GM15510 (cell line): ENCODE results near the gene RELL2.
A peak's percentile ranks its signal among the peaks of the same experiment; 100 is the strongest.

ENCODE experiments used
- POLR2A ChIP-seq: IDR thresholded peaks from 3 replicates; pipeline ENCODE4 v1.6.1; 2011; ENCODE audit warnings: borderline replicate concordance; ENCODE audit not compliant: insufficient read length; ENCODE audit errors: extremely low read depth

RELL2 gene, protein sequence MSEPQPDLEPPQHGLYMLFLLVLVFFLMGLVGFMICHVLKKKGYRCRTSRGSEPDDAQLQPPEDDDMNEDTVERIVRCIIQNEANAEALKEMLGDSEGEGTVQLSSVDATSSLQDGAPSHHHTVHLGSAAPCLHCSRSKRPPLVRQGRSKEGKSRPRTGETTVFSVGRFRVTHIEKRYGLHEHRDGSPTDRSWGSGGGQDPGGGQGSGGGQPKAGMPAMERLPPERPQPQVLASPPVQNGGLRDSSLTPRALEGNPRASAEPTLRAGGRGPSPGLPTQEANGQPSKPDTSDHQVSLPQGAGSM

DNA sequence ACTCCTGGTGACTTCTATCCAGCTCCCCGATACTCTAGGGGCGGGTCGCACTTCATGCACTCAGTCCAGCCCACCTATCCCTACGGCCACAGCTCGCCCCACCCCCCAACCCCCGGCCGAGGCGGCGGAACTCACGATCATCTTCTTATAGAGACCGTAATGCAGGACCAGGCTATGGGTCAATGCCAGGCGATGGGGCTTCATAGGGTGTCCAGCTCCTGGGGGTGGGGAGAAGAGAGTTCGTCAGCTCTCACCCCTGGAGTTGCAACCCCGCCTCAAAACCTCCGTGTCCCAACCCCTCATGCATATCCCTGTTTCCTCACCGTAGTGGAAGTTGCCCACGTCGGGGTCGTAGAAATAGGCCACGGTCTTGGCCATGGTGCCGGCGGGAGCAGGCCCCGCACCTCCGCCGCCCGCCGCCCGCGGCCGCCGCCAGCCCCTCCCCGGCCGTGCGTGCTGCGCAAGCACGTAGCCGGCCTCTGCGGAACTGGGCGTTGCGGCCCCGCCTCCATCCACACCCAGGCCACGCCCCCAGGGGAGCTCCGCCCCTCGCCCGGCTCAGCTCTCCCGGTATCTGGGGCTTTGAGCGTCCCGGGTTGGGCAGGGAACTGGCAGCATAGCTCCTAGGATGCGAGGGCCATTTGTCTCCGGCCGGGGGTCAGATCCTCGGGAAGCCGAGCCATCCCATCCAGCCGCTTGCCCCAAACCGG, at the start of gene RELL2, which contains the start of gene HDAC3:
Gene RELL2 (plus strand): TSS at position 585 of the 710 bp plus-strand sequence. CDS start 1,229 bp downstream, outside the sequence.
Gene HDAC3 (minus strand): TSS at position 437 of the 710 bp plus-strand sequence. CDS start 59 bp downstream, at position 378.
- TF ChIP-seq POLR2A: peak; percentile 90

DNA sequence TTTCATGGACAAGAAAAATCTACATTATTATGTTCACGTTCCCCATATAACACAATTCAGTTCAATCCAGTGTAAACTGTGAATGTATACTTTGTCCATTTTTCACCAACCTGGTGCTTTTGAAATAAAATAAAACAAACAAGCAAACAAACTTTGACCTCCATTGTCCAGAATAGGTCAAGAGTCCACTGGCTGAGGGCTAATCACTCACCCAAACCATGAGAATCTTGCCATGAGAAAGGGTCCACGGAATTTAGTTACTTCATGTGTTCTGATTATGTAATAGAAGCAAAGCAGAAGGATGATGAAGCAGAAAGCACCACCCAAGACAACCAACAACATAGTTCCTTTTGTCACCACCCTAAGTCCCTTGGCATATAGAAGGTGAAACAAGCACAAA, 46.7 kb upstream of the RELL2 start:
- TF ChIP-seq POLR2A: no peak

DNA sequence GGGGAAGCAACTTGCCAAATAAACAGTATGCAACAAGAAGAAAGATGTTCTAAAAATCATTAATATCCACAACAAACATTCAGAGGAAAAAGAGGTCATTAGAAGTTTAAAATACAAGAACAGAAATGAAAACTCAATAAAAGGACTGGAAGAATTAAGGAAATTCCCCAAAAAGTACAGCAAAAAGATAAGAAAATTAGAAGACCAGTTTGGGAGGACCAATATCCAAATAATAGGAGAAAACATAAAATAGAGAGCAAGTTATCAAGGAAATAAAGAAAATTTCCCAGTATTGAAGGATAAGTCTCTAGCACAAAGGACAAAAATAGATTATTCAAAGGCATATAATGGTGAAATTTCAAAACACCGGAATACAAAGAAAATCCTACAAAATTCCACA, 39.9 kb upstream of the RELL2 start:
- TF ChIP-seq POLR2A: no peak

DNA sequence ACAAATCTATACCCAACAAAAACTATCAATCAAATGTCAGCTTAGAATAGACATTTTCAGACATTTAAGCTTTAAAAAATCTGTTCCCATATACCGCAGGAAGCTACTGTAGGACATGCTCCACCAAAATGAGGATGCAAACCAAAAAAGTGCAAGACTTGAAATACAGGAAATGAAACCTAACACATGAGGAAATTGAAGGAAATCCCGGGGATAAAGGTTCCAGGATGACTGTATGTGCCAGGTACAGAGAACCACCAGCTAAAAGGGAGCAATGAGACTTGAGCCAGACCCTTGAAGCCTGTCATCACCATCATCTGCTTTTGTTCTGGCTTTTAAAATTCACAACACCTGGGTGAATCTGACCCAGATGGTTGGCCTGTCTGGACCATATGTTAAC, 39.4 kb upstream of the RELL2 start:
- TF ChIP-seq POLR2A: no peak

DNA sequence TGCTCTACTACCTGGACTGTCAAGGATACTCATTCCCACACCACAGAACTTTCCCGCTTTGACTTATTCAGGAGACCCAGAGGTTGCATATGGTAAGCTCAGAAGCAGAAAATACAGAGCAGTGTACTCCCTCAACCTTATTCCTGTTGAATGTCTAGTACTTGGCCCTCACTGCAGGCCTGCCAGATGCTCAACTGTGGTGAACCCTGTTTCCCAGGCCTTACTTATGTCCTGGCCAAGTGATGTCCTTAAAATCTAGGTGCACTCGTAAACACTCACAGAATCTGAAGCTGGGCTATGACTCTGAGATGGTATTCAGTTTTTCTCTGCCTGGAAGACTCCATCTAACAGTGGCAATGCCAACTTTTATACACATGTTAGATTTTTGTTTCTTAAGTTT, 39.0 kb upstream of the RELL2 start:
- no peak for TF ChIP-seq POLR2A

DNA sequence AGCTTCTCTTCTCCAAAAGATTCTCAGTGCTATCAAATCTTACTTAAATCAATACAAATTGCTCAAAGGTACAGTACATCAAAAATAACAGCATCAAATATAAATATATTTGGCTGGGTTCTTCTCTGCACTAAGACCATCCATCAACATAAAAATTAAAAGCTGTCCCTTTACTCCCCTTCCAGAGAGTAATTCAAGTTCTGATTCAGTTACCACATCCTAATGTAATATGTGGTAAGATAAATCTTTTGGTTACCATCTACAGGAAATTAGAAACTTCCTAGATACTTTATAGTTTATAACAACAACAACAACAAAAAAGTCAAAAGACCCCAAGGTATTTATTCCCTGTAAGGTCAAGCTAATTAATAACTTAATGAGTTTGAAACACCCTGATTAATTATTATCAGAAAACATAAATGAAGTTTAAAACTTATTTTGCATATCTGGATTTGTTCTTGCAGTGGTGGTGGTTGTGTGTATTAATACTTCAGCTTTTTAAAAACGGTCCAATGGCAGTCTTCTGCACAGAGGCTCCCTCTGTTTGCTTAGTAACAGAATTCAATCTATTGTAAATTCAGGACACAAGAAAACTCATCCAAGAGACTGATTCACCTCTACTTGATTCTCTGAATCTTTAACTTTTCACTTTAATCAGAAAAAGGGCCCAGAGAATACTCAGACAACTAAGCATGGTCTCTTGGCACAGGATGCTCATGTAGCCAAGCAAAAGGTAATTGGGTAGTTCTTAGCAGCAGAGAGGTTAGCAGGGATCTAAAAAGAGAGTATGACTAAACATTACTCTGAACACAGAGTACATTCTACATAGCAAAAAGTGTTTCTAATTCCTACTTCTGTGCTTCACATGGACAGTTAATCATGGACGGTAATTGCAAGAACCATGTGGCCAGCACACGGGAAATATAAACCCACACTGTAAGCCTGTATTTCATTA, 38.1 kb upstream of the RELL2 start:
- no peak for TF ChIP-seq POLR2A

DNA sequence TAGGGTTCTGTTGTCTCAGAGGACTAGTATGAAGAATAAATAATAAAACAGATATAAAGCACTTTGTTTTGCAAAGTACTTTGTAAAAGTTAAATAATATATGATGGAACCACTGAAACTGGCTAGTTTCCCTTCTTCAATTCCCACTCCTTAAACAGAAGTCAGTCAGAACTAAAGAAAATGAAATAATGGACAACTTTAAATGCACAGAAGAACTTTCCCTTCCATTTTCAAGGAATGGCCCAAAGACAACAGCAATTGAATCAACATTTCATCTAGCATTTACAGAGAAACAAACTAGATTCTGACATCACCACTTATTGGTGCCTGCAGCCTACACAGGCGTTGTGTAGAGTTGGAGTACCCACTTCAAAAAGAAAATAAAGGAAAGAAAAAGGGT, 34.2 kb upstream of the RELL2 start:
- no peak for TF ChIP-seq POLR2A

DNA sequence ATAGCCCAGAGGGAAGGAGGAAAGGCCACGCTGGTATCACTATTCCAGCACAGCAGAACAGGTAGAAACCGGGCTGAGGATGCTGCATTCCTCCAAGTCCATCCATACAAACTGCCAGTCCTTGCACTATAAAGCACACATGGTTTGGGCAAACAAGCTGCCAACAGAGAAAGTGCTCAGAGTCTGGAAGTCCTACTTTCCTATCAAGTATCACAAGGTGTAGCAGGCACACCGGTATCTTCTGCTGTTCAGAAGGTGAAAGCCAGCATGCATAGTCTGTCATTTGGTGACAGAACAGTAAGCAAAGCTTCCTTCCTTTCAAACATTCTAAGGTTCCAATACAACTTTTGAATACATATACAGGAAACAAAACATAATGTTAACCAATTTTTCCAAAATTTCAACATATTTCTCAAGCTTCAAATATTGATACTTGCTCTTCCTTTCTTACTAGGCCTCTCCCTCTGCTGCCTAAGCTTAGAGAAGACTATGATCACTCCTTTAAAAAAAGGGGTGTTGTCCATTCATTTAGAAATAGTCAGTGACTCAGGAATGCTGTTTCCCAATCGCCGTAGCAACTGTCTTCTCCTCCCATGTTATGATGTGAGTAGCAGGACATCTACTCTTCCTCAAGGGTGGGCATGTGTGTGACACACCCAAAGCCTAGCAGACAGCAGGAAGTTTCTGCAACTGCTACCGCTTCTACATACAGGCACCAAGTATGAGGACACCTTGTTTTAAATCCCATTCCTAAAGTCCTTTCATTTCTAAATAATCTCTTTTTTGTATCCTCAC, 32.7 kb upstream of the RELL2 start:
- TF ChIP-seq POLR2A: no peak

DNA sequence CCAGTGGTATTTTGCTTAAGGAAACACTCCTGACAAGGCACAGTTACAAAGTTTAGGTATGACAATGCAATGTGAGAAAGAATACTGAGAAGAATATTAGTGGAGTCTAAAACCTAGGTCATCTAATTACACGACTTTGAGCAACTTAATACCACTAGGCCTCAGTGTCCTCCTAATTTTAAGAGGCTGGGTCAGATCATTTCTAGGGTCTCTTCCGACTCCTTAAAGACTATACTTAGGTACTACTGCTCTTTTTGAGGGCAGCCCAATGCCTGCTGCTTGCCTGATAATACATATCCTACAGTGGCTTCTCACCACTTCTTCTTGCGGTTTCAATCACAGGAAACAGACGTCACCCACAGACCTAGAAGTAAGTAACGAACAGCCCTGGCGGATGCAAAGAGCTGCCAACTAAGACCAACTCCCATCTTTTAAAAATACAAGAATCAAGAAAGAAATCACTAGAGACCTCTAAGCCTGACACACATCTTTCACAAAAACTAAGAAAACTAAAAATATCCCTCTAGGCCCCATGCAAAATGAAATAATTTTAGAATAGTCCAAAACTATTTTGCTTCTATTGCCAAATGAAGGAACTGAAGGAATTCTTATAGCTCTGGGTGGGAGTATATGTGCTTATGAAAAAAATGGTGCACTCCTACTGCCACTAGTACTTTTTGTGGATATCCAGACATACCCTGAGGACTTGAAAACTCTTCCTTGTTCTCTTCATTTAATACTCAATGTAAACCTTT, 31.1 kb upstream of the RELL2 start:
- TF ChIP-seq POLR2A: no peak

DNA sequence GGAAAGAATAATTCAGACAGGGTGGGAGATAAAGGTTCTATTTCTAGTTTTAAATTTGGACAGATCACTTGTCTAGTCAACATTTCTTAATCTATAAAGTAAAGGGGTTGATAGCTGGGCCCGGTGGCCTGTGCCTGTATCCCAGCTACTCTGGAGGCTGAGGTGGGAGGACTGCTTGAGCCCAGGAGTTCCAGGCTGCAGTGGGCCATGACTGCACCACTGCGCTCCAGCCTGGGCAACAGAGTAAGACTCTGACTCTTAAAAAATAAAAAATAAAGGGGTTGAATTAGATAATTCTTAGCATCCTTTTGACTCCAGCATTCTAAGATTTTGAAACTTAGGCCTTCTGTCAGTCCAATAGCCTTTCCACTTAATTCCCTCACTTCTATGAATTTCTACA, 28.8 kb upstream of the RELL2 start:
- TF ChIP-seq POLR2A: no peak

DNA sequence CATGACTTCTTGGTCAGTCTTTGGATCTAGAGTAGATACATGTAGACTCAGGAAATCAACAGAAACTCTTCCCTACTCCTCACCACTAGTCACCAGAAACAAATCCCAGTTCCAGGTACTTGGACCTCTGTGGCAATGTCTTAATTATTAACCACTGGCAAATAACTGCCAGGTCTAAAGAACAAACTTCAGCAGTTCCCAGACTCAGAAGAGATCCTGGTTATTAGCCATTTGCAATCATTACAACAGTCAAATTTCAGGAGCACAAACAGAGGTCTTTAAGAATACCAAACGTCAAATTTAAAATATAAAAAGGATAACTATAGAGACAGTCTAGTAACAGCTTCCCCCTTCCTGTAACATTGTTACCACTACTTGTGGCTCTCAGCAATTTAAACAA, 28.2 kb upstream of the RELL2 start:
- no peak for TF ChIP-seq POLR2A

DNA sequence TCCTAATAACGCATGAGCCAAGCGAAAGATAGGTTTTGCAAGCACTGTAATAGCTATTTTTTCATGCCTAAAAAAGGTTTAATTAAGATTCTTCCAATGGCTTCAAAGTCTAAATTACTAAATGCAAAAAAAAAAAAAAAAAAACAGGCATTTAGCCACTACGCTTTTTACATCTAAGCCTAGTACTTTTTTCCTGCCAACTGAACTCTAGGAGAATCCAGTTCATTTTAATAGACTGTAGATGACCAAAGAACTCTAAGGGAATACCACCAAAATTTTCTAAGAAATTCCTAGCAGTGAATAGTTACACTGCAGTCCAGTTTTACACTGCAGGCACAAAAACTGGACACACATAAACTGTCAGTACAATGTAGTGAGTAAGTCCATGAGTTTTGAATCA, 27.8 kb upstream of the RELL2 start:
- no peak for TF ChIP-seq POLR2A

DNA sequence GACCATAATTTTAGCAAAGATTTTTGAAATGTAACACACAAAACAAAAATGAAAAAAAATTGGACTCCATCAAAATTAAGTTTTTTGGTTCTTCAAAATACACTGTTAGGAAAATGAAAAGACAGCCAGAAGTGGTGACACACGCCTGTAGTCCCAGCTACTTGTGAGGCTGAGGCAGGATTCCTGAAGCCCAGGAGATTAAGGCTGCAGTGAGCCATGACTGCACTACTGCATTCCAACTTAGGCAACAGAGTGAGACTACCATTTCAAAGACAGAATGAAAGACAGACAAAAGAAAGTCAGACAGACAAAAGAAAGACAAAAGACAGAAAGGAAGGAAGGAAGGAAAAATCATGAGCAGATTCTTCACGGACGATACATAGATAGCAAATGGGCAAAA, 25.5 kb upstream of the RELL2 start:
- no peak for TF ChIP-seq POLR2A

DNA sequence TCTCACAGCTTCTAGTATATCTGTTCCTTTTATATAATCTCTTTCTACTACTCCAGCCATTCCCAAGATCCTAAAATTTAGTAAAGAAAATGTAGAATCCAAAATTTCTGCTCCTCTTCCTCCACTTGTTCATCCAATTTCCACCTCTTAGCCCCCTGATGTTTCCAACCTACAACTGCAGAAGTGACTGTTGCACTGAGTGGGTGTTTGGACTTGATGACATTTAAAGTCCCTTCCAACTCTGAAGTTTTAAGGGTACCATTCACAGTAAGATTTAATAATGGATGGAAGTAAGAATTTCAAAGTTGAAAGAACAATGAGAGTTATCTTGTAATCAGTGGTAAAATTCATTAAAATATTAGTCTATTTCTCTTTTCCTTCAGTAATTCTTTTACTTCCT, 23.5 kb upstream of the RELL2 start:
- TF ChIP-seq POLR2A: no peak

DNA sequence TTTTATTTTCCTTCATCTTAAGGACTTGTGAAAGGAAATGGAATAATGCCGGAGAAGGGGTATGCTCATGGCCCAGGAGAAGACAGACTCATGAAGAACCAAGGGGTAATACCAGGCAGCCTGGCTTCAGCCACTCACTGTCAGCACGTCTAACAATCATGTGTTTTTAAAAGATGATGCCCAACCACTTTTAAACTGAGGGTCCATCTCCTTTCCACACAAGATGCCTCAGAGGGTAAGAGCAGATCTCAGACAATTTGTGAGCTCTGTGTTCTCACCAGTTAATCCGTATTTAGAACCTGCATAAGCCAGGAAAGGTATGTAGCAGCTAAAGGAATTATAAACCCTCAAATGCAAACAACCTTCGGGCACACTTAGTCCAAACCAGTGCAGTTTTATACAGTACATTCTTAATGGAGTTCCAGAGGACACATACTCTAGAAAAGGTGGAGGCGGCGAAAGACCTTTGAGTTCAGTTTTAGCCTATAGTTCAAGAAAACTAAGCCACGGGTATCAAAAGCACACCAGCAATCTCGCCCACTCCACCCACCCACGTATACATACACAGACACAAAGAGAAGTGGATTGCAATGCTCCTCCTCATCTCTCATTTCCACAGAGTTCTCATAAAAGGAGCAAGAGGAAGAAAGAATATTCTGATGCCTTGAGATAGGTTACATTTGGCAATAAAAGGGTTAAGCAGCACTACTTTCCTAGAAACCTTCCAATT, 20.6 kb upstream of the RELL2 start:
- no peak for TF ChIP-seq POLR2A
